HG03025 (cell line): Measurements from ENCODE around the gene GATA6.

Experiments used
- ATAC-seq: cut with Tn5 transposase; IDR thresholded peaks from one replicate; pipeline ENCODE4 v1.9.1; 2021; ENCODE audit warnings: mild to moderate bottlenecking, moderate library complexity; ENCODE audit not compliant: unreplicated experiment, low FRiP score

The GATA6 gene

GRCh38 chr18:22229456-22230124 is 60.2 kb downstream of the GATA6 start:
- ATAC-seq, result no peak

- ATAC-seq, result no peak
These were observed 61.1 kb downstream of the GATA6 start for GRCh38 chr18:22230471-22230945.

GRCh38 chr18:22233266-22233665 is 63.9 kb downstream of the GATA6 start:
- no peak for ATAC-seq

DNA sequence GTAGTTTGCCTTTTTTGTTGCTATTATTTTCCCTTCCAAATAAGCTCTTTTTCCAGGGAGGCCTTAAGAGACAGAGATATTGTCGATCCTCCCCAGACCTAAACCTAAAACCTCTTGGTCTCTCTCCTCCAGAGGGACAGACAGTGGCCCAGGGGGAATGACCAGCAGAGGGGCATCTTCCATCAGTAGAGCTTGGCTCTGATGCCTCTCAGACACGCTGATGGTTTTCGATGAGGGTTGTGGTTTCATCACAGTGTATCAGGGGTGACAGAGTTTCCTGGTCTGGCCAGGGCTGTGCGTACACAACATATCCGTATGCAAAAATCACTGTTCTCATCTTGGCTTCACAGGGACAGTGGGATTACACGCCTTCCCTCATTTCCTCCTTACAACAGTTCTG is 68.6 kb downstream of the GATA6 start:
- no peak for ATAC-seq

DNA sequence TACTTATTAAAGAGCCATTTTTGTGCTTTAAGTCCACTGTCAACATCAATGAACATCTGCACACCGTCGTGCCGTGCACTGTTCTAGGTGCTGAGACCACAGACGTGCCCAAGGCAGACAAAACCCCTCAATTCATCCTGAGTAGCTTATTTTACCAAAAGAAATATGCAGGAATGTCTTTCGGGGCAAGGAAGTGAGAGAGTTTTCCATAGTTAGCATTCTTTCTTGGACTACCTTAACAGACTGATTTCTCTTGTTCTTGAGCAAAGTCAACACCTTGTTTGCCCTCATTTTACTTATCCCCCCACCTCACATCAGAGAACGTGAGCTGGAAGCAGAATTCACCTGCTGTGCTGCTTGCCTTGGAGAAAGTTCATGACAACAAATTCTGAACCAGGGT is 69.3 kb downstream of the GATA6 start:
- ATAC-seq, result no peak

DNA sequence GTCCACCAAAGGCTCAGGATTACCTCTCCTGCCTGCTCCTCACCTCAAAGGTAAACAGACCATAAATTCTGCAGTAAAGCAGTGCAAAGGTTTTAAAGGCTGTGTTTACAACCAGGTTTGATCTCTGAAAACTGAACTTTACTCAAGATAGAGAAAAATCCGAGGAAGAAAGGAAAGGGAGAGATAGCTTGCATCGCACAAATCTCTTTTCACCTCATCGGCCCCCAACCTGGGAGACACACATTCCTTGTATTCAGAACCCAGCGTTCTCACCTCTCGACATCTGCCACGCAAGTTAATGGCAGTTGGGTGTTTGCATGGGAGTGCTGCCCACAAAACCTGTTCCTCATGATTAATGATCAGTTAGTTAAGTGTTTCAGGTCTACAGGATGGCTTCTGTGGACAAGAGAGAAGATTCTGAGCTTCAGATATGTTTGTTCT is 72.6 kb downstream of the GATA6 start:
- no peak for ATAC-seq

DNA sequence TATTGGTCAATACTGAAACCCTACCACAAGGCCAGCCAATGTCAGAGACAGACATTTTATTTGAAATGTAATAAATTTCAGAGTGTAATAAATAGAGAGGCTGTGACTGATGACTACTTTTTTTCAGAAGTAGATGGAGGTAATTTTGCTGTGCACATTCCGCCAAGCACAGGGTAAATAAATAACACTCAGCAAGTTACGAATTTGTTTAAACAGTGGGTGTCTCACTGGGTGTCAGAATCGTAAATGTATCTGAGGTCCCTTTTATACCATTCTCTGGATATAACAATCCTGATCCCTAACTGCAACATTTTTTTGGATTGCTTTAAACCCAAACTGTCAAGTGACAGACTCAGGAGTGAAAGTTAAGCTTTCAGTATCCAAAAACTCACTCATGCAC is 74.1 kb downstream of the GATA6 start:
- no peak for ATAC-seq

DNA sequence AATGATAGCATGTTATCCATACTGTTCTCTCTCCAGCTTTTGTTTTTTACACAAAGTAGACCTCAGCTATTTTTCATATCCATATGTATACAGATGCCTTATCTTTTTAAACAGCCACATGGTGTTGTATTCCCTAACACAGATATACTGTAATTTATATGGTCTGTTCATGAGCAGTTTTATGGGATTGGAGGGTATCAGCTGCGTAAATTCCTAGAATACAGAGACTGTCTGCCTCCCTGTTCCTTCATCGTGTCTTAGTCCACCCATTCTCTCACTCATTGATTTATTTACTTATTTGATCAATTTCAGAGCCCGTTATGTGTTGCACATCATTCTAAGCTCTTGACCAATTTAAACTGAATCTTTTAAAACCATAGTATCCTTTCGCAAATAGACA is 80.6 kb downstream of the GATA6 start:
- no peak for ATAC-seq

DNA sequence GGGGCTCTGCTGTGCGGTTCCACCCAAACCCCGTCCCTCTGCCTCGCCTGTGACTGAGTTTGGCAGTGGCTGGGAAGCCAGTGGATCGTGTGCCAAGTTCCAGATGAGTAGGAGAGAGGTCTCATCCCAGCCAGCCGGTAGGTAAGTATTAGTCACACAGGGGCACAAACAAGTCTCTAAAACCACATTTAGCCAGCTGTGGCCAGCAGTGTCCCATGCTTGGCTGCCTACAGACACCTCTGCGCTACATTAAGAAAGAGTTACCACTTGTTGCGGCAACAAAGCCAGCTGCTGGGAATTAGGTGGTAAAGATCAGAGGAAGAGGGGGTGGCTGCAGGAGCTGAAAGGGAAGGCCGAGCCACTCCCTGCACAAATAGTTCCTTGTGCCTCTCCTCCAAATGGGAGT is 81.2 kb downstream of the GATA6 start:
- ATAC-seq, result no peak
